Dedifferentiated amniotic fluid mesenchymal stem cell (primary cell): ENCODE results near the gene SEMA5A.

ENCODE experiments used
- DNase-seq: peaks from one replicate; pipeline ENCODE4 v3.0.0-alpha.2; 2016; ENCODE audit errors: extremely low spot score

SEMA5A gene

DNA sequence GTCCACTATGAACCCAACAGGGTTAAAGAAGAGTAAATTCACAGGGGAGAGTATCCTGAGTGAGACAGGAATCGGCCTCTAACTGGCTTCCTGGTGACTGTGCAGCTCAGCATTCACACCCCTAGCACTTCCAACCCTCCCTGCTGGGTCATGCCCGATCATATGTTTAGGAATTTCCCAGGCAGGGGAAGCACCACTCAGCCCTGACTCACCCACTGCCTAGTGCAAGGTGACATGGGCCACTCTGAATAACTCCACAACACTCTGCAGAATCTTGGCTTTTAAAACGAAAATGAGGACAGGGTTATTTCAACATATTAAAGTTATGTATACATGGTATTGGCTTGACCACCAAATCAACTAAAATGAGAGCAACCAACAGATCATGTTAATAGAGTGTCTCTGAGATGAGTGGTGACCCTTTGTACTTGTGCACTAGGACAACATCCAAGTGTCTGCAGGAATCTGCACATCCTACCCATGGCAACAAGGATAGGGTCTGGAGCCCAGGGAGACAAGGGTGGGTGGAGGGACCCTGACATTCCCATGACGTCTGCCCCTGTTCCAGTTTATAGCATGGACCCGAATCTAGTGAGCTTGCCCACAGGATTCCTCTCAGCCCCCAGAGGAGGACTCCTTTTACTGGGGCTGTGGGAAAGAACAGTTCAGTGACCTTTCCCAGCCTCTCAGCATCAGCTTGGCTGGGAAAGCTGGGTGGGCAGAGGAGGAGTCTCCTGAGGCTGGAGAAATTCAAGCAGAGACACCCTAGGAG lies 485.8 kb downstream of the SEMA5A start:
- DNase-seq, result peak; percentile 68

DNA sequence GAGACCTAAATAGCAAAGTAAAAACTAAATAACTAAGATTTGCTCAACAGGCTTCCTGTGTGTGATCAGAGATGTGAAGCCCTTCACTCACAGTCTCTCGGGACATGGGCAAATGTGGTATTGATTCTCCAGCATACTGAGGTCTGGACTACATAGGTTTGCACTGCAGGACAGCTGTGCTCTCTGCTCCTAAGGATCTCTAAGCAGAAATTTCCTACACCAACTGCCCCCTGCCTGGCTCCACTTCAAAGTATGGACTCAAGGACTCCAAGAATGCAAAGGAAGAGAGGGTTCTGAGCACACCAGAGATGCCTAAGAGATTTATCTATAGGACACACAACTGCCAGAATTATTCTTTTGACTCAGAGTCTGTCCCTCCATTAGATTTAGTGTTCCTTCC lies 487.2 kb downstream of the SEMA5A start:
- no peak for DNase-seq

DNA sequence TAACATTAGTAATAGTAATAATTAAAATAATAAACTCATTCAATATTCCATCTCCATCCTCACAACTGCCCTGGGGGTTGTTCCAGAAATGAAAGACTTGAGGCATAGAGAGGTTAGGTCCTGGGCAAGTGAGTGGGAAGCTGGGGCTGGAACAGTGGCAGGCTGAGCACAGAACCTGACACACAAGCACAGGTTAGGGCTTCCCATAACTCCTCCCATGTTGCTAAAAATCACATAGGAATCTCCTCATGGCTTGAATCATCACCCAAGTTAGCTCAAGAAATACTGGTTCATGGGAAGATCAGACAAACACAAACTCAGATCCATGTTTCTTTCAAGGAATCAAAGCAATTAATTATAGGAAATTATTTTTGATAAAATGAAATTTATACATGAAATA lies 487.7 kb downstream of the SEMA5A start:
- no peak for DNase-seq

- no peak for DNase-seq
Observed at GRCh38 chr5:9057406-9058000, 488.4 kb downstream of the SEMA5A start.

- no peak for DNase-seq
Observed at GRCh38 chr5:9056046-9056445, 489.8 kb downstream of the SEMA5A start.

DNA sequence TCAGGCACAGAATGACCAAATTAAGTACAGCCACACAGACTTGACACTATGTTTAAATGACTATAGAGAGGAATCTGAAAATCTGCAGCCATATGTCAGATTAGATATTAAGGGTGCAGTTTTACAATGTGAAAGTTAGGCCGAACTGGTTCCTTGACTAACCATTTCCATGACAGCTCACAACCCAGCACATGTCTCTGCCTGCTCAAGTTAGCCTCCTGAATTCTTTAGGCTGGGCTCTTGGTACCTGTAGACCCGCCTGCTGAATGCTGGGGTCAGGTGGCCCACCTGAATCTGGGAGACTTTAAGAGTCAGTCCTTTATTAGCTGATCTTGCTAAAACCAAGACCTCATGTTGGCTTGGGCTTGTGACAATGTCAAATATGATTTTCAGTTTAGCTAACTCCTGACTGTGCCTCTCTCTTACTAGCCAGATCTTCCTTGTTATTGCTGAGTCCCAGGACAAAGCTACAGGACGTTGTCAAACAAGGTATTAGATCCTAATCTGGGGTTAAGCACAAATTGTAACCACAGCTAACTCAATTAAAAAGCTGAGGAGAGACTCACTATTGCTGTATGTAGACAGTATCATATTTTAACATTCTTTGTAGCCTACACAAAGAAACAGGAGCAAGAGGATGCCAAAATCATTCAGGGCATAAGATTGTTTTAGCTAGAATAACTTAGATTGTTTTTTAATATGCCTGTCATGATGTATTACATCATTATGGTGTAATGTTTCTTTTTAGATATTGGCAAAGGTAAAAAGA lies 490.9 kb downstream of the SEMA5A start:
- peak; percentile 37 for DNase-seq

DNA sequence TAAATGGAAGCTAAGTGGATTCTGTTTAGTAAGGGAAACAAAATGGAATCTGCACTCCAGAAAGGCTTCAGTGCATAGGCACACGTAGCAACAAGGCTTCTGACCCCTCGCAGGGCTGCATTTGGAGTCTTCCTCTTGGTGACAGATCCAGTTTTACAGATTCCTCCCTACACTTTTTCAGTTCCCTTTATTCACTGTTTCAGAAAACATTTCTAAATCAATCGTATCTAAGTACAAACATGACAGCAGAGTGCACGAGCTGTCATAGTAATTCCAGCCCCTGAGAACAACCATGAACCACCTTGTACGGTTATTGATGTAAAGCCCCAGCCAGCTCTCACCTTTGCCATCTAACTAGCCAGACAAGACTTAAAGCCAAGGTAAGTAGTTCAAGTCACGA lies 491.6 kb downstream of the SEMA5A start:
- no peak for DNase-seq

DNA sequence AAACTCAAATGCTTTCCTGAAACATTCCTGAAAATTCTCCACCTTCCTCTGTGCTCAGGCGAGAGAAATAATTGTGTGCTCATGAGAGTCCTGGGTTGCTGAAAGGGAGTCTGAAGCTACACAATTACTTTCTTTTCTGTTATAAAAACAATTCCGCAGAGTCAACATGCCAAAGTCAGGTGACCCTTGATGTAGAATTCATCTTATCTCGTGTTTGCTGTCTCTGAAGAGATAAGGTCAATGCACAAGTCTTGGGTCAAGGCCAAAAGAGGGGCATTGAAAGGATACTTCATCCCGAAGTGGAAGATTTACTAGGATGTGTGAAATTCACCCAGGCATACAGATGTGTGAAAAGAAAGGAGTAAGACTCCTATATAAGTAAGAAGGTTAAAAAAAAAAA lies 493.5 kb downstream of the SEMA5A start:
- DNase-seq, result no peak

GRCh38 chr5:9051779-9052178 lies 494.1 kb downstream of the SEMA5A start:
- no peak for DNase-seq

DNA sequence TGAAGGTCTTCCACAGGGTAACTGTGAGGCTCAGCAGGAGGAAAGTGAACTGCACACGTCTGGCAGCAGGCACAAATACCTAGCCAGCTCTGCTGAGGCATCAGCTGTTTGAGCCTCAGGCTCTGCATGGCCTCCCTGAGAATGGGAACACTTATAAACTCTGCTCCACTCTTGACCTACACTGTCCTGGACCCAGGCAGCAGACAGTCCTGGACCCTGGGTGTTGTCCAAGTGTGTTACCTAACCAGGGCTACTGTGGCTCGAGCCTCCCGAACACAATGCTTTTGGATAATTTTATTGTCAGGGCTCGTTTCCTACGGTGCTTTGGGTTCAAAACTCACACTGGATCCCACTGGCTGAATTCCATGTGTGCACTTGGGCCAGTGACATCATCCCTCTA lies 497.9 kb downstream of the SEMA5A start:
- DNase-seq, result no peak

GRCh38 chr5:9046756-9047481 lies 499.0 kb downstream of the SEMA5A start:
- DNase-seq, result peak; percentile 29

GRCh38 chr5:9045946-9046345 lies 499.9 kb downstream of the SEMA5A start:
- DNase-seq, result no peak

- no peak for DNase-seq
Observed at GRCh38 chr5:9042241-9042640, 503.6 kb downstream of the SEMA5A start.

GRCh38 chr5:9040475-9040874 lies 505.4 kb downstream of the SEMA5A start:
- DNase-seq, result no peak

DNA sequence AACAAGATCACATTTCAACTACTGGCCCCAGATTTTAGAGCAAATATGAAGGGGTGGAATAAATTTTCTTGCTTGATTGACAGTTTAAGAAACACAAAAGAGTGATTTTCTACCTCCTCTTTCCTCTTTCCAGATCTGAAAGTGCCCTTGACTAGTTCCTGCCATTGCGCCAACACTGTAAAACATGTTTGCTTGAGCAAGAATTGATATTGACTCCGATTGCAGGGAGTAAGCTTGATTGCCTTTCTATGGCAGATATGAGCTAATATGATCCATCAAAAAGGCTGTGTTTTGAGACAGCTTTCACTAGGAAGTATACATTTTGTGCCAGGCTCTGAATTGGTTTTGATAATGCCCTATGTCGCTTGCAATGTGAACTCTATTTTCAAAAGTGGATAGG lies 508.8 kb downstream of the SEMA5A start:
- DNase-seq, result no peak

DNA sequence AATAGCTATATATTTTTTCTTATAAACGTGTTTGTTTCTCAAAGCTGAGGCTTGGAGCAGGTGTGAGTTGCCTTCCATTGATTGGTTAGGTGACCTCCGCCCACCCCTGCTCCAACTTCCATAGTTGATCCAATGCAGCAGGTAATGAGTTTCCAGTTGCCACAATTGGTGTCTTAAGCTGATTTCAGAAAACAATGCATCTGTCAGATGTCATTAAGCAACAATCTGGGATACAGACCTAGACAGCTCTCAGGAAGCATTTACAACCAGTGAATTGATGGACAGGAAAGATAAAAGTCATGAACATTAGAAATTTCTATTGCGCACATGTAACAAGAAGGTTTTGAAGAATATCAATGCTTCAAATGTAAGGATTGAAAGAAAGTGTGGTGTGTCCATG lies 510.5 kb downstream of the SEMA5A start:
- DNase-seq, result no peak

DNA sequence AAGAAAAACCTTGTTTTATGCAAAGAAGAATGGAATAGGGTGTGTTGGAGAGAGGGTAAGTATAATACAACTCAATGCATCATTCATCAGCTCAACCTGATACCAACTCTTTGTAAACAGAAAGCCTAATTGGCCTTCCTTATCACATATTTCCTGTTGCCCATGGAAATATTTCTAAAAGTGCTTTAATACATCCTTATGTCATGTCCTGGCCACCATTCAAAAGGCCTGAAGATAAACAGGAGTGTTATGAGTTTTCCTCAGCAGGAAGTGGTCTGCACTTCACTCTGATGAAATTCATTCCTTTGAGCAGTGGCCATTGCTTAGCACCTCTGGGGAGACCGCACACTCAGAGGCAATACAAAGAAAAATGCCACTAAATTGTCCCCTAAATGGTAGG lies 511.2 kb downstream of the SEMA5A start:
- no peak for DNase-seq

DNA sequence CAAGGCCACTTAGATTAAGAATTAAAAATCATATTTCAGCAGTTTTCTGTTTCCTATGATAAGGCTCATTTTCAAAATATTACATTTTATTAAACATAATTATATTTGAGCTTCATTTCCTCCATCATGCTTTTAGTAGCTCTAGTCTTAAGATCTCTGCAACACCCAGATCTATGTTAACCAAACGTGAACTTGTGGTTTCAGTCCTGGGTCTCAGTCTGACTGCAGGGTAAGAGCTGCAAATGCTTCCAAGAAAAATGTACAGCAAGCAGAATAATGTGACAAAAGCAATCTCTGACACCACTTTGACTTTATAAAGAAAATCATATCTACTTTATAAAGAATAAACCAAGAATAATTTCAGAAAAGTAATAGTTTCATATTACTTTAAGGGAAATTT lies 512.4 kb downstream of the SEMA5A start:
- no peak for DNase-seq

DNA sequence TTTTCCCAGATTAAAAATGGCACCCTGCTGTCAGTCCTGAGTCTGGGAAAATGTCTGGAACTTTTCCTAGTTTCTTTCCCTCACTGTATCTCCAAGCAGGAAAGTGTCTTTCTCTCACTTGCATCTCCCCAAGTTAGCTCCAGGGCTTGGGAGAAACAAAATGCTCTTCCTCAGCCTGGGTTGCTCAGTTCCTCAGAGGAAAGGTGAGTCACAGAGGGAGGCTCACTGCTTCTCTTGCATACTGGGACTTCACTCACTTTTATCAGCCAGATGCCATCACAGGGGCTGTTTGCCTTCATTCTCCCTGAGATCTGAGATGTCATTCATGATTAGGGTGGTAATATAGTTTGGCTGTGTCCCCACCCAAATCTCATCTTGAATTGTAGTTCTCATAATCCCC lies 519.9 kb downstream of the SEMA5A start:
- DNase-seq, result no peak

DNA sequence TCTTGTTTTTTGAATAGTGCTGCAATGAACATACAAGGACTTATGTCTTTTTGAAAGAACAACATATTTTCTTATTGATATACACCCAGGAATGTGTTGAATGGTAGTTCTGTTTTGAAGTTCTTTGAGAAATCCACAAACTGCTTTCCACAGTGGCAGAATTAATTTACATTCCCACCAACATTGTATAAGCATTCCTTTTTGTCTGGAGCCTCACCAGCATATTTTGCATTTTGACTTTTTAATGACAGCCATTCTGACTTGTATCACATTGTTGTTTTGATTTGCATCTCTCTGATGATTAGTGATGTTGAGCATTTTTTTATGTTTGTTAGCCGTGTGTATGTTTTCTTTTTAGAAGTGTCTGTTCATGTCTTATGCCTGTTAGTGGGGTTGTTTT lies 524.9 kb downstream of the SEMA5A start:
- DNase-seq, result no peak

- no peak for DNase-seq
Observed at GRCh38 chr5:9015937-9016270, 530.0 kb downstream of the SEMA5A start.

- DNase-seq, result peak; percentile 23
Observed at GRCh38 chr5:9015260-9015936, 530.5 kb downstream of the SEMA5A start.
